Transverse colon (tissue), 4 donors: ENCODE measurements around the gene OCA2. TPM values are rescaled to one million over a fixed set of nuclear protein-coding genes. Genes with fewer than 3 reads are reported as not detected.

Experiments
- DNase-seq: peaks from one replicate; pipeline ENCODE4 v3.0.0-alpha.2; 2019
- H3K27ac ChIP-seq, 4 donors: fragments of 200-600 bp; sonication (generic); 2 replicates each; pipeline ENCODE4 v1.5.1; 2016 to 2018; ENCODE audit warnings: inconsistent platforms in 4 of 4
- H3K27me3 ChIP-seq: fragments of 200-600 bp; sonication (generic); 2 replicates; pipeline ENCODE4 v1.5.1; 2017; ENCODE audit warnings: inconsistent platforms
- H3K36me3 ChIP-seq, 4 donors: fragments of 200-600 bp; sonication (generic); 2 replicates each; pipeline ENCODE4 v1.5.1; 2017 to 2019; ENCODE audit warnings: inconsistent platforms in 4 of 4
- H3K4me1 ChIP-seq, 4 donors: fragments of 200-600 bp; sonication (generic); 2 replicates each; pipeline ENCODE4 v1.5.1; 2017 to 2020; ENCODE audit warnings: inconsistent platforms in 4 of 4
- H3K4me3 ChIP-seq, 4 donors: fragments of 200-600 bp; sonication (generic); 1 replicate in 1 of 4; 2 replicates in 3 of 4; pipeline versions ENCODE4 v1.5.1 to v1.6.1; 2017 to 2019; ENCODE audit warnings: inconsistent platforms in 4 of 4
- H3K9me3 ChIP-seq, 2 donors: fragments of 200-600 bp; sonication (generic); 2 replicates each; pipeline ENCODE4 v1.5.1; 2017 to 2019; ENCODE audit warnings: inconsistent platforms in 2 of 2
- EP300 ChIP-seq: sonication (generic); formaldehyde crosslinking; IDR thresholded peaks from one replicate; pipeline ENCODE4 v1.6.1; 2017; ENCODE audit warnings: antibody characterized with exemption, low read depth
- POLR2A ChIP-seq: fragments of 450-650 bp; IDR thresholded peaks from one replicate; pipeline ENCODE4 v1.6.1; 2016; ENCODE audit warnings: antibody characterized with exemption, mild to moderate bottlenecking, moderate library complexity
- POLR2AphosphoS5 ChIP-seq, 3 donors: sonication (generic); formaldehyde crosslinking; IDR thresholded peaks; one replicate each; pipeline ENCODE4 v1.6.1; 2016; ENCODE audit warnings: antibody characterized with exemption in 3 of 3
- WGBS, 2 donors: methylation state at CpG; one replicate each; pipeline ENCODE4 v1.1.5; 2018; ENCODE audit warnings: low coverage in 1 of 2; 5-methylcytosine and 5-hydroxymethylcytosine counted together
- in situ Hi-C, 4 donors: fragments of 200-750 bp; cut with MboI; loops; one replicate each; pipeline versions ENCODE4 v1.15.0 to v1.15.1; 2017; ENCODE audit warnings: low sequenced_read_pairs in 3 of 4, low pct_ligation_motif_present in 1 of 4, low pct_unique_long_range_greater_than_20kb in 1 of 4
- intact Hi-C: fragments of 100-400 bp; cut with DNase I; formaldehyde crosslinking; loops from one replicate; pipeline ENCODE4 v1.15.1; 2023; ENCODE audit warnings: low total_unique reads
- total RNA-seq, 4 donors: library from RNA; depleted of rRNA; stranded (reverse); fragments of >200 nt; gene quantifications; one replicate each; pipeline ENCODE4 v1.1.0, GENCODE V29; 2016
- TF ChIP-seq, protein P1 (sequence below), 5 experiments: fragments of 200-600 bp in 3 of 5; fragments of 450-650 bp in 2 of 5; sonication (generic) in 3 of 5; IDR thresholded peaks; 1 replicate in 2 of 5; 2 replicates in 3 of 5; pipeline ENCODE4 v1.5.1; 2016 to 2017; ENCODE audit warnings: antibody characterized with exemption in 5 of 5, inconsistent platforms in 3 of 5, mild to moderate bottlenecking in 2 of 5, moderate library complexity in 1 of 5

The OCA2 gene
- total RNA-seq, 4 donors from 2014 or later = 1.4 to 1.9 TPM; not detected in 2

GRCh38 chr15:28047277-28047676 lies 51.8 kb downstream of the OCA2 start:
- H3K9me3 ChIP-seq = peaks cover 0 to 5% of the 10 kb centered on the region in 2 donors
- DNase-seq = no peak
- no peaks in the 10 kb centered on the region for H3K36me3 ChIP-seq
- H3K27me3 ChIP-seq = no peaks in the 10 kb centered on the region
- H3K27ac ChIP-seq = no peak overlapping the region
- WGBS, 2 donors = 60 to 73% methylated on average over 3 of the region's 3 CpGs
- in situ Hi-C loops (no loop called here), intact Hi-C loops (no loop called here)
- H3K4me1 ChIP-seq = no peaks in the 10 kb centered on the region
- TF ChIP-seq, protein P1, sequence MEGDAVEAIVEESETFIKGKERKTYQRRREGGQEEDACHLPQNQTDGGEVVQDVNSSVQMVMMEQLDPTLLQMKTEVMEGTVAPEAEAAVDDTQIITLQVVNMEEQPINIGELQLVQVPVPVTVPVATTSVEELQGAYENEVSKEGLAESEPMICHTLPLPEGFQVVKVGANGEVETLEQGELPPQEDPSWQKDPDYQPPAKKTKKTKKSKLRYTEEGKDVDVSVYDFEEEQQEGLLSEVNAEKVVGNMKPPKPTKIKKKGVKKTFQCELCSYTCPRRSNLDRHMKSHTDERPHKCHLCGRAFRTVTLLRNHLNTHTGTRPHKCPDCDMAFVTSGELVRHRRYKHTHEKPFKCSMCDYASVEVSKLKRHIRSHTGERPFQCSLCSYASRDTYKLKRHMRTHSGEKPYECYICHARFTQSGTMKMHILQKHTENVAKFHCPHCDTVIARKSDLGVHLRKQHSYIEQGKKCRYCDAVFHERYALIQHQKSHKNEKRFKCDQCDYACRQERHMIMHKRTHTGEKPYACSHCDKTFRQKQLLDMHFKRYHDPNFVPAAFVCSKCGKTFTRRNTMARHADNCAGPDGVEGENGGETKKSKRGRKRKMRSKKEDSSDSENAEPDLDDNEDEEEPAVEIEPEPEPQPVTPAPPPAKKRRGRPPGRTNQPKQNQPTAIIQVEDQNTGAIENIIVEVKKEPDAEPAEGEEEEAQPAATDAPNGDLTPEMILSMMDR (IDR thresholded peaks at IDR 0.05) = no peak
- TF ChIP-seq POLR2AphosphoS5 (IDR thresholded peaks at IDR 0.05) = no peak
- no peak for TF ChIP-seq POLR2A
- TF ChIP-seq EP300 = no peak
- H3K4me3 ChIP-seq = no peak overlapping the region

DNA sequence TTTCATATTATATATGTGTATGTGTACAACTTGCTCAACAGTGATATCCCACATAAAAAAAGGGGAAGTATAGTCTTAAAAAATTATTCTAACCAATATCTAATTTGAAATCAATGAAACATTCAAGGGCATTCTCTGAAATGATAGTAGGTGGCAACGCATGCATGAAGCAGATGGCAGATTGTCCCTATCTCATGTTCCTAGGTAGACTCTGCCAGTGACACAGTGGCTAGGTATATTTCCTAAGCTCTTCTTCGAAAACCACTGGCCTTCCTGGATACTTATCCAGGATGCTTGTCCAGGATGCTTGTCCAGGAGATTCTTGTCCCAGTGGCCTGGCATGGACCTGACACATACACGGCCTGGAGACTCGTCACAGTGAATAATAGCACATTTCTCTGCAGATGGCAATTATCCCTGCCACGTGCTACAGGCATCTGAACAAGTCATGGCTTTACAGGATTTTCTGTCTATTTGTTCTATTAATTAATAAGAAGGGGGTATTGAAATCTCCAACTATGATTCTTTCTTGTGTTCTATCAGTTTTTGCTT lies 54.9 kb downstream of the OCA2 start:
- no peak for DNase-seq
- H3K4me3 ChIP-seq = no peak overlapping the region
- in situ Hi-C loops = no loop called here
- H3K27ac ChIP-seq = no peak overlapping the region
- peaks cover 0 to 5% of the 10 kb centered on the region in 2 donors for H3K9me3 ChIP-seq
- TF ChIP-seq POLR2AphosphoS5 (IDR thresholded peaks at IDR 0.05) = no peak
- TF ChIP-seq EP300 = no peak
- TF ChIP-seq, protein P1 (IDR thresholded peaks at IDR 0.05) = no peak
- no peak for TF ChIP-seq POLR2A
- 73 to 76% methylated on average over 3 to 5 of the region's 5 CpGs for WGBS, 2 donors
- H3K27me3 ChIP-seq = peaks cover 5% of the 10 kb centered on the region
- intact Hi-C loops = no loop called here
- H3K4me1 ChIP-seq = no peaks in the 10 kb centered on the region
- H3K36me3 ChIP-seq = no peaks in the 10 kb centered on the region

GRCh38 chr15:28043691-28044091 lies 55.4 kb downstream of the OCA2 start:
- no peaks in the 10 kb centered on the region for H3K36me3 ChIP-seq
- peaks cover 6% of the 10 kb centered on the region for H3K27me3 ChIP-seq
- no peak overlapping the region for H3K27ac ChIP-seq
- TF ChIP-seq POLR2AphosphoS5 (IDR thresholded peaks at IDR 0.05) (no peak), POLR2A (no peak), EP300 (no peak)
- TF ChIP-seq, protein P1 (IDR thresholded peaks at IDR 0.05) = no peak
- peaks cover 0 to 5% of the 10 kb centered on the region in 2 donors for H3K9me3 ChIP-seq
- DNase-seq = no peak
- H3K4me1 ChIP-seq = no peaks in the 10 kb centered on the region
- in situ Hi-C loops (no loop called here), intact Hi-C loops (no loop called here)
- H3K4me3 ChIP-seq = no peak overlapping the region

- DNase-seq = no peak
- Histone ChIP-seq H3K4me1 (no peaks in the 10 kb centered on the region), H3K27me3 (peaks cover 6% of the 10 kb centered on the region), H3K4me3 (no peak overlapping the region), H3K36me3 (no peaks in the 10 kb centered on the region), H3K9me3 (no peaks in the 10 kb centered on the region), H3K27ac (no peak overlapping the region)
- TF ChIP-seq EP300 (no peak), POLR2A (no peak), POLR2AphosphoS5 (IDR thresholded peaks at IDR 0.05) (no peak)
- TF ChIP-seq, protein P1 (IDR thresholded peaks at IDR 0.05) = no peak
- in situ Hi-C loops = no loop called here
- 54 to 80% methylated on average over 3 to 4 of the region's 4 CpGs for WGBS, 2 donors
- intact Hi-C loops = no loop called here
Observed at GRCh38 chr15:28037969-28038590, 61.0 kb downstream of the OCA2 start.
